ENCODE results near the gene MAGI1. TPM values are rescaled to one million over a fixed set of nuclear protein-coding genes. Genes with fewer than 3 reads are reported as not detected.

The MAGI1 gene
- total RNA-seq, 4 donors from 2014 or later = 17.2 to 40.8 (median 28.1) TPM

DNA sequence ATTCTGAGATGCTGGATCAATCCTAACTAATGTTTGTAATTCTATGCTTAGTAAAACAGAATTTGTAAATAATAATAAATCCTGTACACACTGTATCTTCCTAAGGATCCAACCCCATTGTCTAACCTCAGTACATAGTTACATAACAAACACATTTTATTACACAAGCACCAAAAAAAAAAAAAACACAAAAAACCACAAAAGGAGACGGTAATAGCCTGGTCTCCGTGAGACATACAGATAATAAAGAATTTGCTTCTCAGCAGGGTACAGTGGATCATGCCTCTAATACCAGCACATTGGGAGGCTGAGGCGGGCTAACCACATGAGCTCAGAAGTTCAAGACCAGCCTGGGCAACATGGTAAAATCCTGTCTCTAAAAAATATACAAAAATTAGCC, 558.7 kb downstream of the MAGI1 start:
- peaks cover 10 to 26% (median 20%) of the 10 kb centered on the region in 3 donors for H3K4me1 ChIP-seq
- H3K36me3 ChIP-seq = no peaks in the 10 kb centered on the region
- no peaks in the 10 kb centered on the region for H3K9me3 ChIP-seq
- no peaks in the 10 kb centered on the region for H3K27me3 ChIP-seq
- TF ChIP-seq POLR2A (IDR thresholded peaks at IDR 0.05) = no peak
- no peak for TF ChIP-seq EP300 (IDR thresholded peaks at IDR 0.05)
- no peak for ATAC-seq
- no peak overlapping the region for H3K4me3 ChIP-seq
- H3K27ac ChIP-seq = no peak overlapping the region
- 78 to 94% methylated on average over 3 of the region's 3 CpGs for WGBS, 2 donors (ENCODE audit: low coverage in 1 of 2)

DNA sequence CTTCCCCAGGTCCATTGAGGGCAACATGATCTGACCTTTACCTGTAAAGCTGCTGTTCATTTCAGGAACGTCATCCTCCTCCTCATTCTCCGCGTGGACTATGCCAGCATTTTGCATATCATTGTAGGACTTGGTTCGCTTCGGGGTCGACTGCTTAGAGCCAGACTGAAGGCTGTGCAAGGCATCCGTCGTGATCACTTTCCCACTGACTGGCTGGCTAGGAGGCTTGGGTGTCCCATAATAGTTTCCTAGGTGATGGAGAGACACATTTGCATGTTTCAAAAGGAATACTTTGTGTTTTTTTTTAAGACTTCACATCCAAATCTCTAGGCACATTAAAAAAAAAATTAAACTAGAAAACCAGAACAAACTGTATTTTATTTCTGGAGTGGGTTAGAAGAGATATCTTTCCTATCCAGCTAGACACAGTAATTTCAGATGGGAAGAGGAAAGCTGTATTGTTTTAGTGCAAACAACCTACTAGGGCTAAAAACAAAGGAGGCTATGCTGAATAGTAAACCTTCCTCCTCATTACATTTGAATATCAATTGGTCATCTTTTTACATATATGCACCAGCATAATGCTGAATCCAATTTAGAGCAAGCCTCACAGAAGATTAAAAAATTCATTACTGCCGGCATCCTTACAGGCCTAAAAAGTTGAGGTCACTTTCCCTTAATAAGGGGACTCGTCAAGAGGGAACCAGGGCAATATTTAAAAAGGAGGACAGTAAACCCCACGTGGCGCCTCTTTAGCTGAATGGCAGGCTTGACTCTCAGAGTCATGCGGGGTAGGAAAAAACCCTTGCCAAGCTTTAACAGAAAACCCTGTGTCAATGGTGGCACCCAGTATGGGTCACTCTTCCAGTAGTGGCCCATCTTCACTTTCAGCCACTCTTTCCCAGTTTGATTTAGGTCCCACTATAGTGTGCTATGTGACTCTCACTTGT, 559.9 kb downstream of the MAGI1 start:
- peaks cover 2 to 14% (median 12%) of the 10 kb centered on the region in 3 donors for H3K4me1 ChIP-seq
- H3K4me3 ChIP-seq = no peak overlapping the region
- 86 to 92% methylated on average over 13 of the region's 13 CpGs for WGBS, 2 donors (ENCODE audit: low coverage in 1 of 2)
- H3K27me3 ChIP-seq = no peaks in the 10 kb centered on the region
- no peaks in the 10 kb centered on the region for H3K36me3 ChIP-seq
- ATAC-seq = no peak
- H3K9me3 ChIP-seq = no peaks in the 10 kb centered on the region
- no peak for TF ChIP-seq EP300 (IDR thresholded peaks at IDR 0.05)
- no peak for TF ChIP-seq POLR2AphosphoS5 (IDR thresholded peaks at IDR 0.05)
- TF ChIP-seq, protein P1, sequence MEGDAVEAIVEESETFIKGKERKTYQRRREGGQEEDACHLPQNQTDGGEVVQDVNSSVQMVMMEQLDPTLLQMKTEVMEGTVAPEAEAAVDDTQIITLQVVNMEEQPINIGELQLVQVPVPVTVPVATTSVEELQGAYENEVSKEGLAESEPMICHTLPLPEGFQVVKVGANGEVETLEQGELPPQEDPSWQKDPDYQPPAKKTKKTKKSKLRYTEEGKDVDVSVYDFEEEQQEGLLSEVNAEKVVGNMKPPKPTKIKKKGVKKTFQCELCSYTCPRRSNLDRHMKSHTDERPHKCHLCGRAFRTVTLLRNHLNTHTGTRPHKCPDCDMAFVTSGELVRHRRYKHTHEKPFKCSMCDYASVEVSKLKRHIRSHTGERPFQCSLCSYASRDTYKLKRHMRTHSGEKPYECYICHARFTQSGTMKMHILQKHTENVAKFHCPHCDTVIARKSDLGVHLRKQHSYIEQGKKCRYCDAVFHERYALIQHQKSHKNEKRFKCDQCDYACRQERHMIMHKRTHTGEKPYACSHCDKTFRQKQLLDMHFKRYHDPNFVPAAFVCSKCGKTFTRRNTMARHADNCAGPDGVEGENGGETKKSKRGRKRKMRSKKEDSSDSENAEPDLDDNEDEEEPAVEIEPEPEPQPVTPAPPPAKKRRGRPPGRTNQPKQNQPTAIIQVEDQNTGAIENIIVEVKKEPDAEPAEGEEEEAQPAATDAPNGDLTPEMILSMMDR (IDR thresholded peaks at IDR 0.05) = no peak
- no peak for TF ChIP-seq POLR2A (IDR thresholded peaks at IDR 0.05)
- H3K27ac ChIP-seq = no peak overlapping the region

DNA sequence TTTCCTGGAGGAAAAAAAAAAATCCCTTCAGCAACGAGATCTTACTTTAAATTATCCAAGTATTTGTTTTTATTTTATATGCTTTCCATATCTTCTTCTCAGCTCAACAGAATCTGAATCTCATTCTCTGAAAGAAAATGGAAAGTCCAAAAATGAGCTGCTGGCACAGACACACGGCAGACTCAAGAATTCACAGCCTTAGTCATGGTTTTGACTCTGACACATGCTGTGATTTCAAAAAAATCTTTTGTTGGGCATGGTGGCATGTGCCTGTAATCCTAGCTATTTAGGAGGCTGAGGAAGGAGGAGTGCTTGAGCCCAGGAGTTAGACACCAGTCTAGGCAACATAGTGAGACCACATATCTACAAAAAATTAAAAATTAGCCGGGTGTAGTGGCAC, 565.0 kb downstream of the MAGI1 start:
- TF ChIP-seq, protein P1 (IDR thresholded peaks at IDR 0.05) = no peak
- TF ChIP-seq POLR2A (IDR thresholded peaks at IDR 0.05) (no peak), EP300 (IDR thresholded peaks at IDR 0.05) (no peak), POLR2AphosphoS5 (IDR thresholded peaks at IDR 0.05) (no peak)
- 30 to 61% methylated on average over 2 to 3 of the region's 3 CpGs for WGBS, 2 donors (ENCODE audit: low coverage in 1 of 2)

DNA sequence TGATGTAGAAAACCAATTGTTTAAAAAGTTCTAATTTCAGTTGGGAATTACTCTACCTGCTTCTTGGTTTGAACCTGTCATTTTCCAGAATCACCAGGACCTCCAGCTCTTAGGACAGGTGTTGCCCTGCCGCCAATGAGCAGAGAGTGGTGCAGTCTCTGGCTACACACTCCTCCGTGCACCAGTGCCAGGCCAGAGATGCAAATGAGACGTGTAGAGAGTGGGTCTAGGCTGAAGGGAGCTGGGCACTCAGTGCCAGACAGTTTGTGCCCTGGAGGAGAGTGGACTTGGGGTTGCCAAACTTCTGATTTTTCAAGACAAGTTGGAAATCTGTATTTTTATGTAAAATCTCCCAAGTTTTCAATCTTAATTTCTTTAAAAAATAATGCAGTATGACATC, 566.2 kb downstream of the MAGI1 start:
- TF ChIP-seq, protein P1 (IDR thresholded peaks at IDR 0.05) = no peak
- no peak for TF ChIP-seq POLR2AphosphoS5 (IDR thresholded peaks at IDR 0.05)
- no peak for TF ChIP-seq POLR2A (IDR thresholded peaks at IDR 0.05)
- TF ChIP-seq EP300 (IDR thresholded peaks at IDR 0.05) = no peak
- Histone ChIP-seq H3K4me1 (no peaks in the 10 kb centered on the region), H3K9me3 (no peaks in the 10 kb centered on the region), H3K4me3 (no peak overlapping the region), H3K27me3 (no peaks in the 10 kb centered on the region), H3K36me3 (no peaks in the 10 kb centered on the region), H3K27ac (no peak overlapping the region)
- WGBS, 2 donors (ENCODE audit: low coverage in 1 of 2) = 83 to 93% methylated on average over 1 to 3 of the region's 3 CpGs
- no peak for ATAC-seq

More for the DNA sequence above, 565.0 kb downstream of the MAGI1 start:
- Histone ChIP-seq H3K4me1 (no peaks in the 10 kb centered on the region), H3K27me3 (no peaks in the 10 kb centered on the region), H3K4me3 (no peak overlapping the region), H3K9me3 (no peaks in the 10 kb centered on the region), H3K36me3 (no peaks in the 10 kb centered on the region), H3K27ac (no peak overlapping the region)
- ATAC-seq = no peak

DNA sequence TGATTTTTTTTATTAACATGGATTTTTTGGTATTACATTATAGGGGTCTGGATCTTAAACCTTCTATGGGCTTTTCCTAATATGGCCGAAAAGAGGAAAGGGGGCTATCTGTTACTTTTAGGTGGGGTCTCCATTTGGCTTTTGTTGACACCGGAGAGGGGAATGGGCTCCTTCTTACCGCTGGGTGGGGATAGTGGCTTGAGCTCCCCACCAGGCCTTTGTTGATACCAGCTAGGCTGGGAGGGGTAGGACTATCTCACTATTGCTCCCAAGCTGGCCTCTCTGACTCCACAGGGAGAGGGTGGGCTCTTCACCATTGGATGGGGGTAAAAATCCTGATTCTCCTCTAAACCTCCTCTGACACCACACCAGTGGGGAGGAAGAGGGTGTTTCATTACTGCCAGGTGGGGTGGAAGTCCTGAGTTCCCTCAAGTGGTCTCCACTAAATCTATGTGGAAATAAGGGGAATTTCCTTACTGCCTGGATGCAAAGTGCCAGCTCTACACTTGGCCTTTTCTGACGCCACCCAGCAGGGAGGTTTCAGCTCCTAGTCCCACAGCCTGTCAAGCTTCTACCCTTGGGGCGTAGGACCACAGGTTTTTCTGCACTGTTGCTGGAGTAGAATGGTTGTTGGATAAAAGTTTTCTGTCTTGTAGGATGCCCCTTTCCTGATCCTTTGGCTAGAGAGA, 572.3 kb downstream of the MAGI1 start:
- Histone ChIP-seq H3K27me3 (no peaks in the 10 kb centered on the region), H3K4me3 (no peak overlapping the region), H3K9me3 (no peaks in the 10 kb centered on the region), H3K36me3 (no peaks in the 10 kb centered on the region), H3K4me1 (no peaks in the 10 kb centered on the region), H3K27ac (no peak overlapping the region)
- TF ChIP-seq, protein P1 (IDR thresholded peaks at IDR 0.05) = no peak
- TF ChIP-seq EP300 (IDR thresholded peaks at IDR 0.05) (no peak), POLR2AphosphoS5 (IDR thresholded peaks at IDR 0.05) (no peak), POLR2A (IDR thresholded peaks at IDR 0.05) (no peak)
- ATAC-seq = no peak
- 93% methylated on average over 3 of the region's 5 CpGs; no CpG with 5 or more reads in 1 of the 2 donors for WGBS, 2 donors (ENCODE audit: low coverage in 1 of 2)
